ENCODE measurements around the gene ZRANB2.

DNA sequence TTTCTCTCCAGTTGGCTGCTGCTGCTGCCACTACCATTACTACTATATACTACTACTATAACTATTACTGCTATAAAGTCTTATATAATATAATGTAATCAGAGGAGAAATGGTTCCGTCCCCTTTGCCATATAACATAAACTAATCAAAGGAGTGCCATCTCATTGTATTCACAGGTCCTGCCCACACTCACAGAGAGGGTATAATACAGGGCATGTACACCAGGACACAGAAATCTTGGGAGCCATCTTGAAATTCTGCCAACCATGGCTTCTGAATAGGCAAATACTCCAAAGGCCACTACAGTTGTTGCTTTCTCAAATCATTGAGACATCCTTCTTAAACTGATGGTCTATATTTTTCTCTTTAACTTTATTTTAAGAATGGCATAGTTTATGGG is 6.9 kb upstream of the ZRANB2 start:
- TF ChIP-seq POLR2A (IDR thresholded peaks at IDR 0.05) = no peak
- TF ChIP-seq, protein P1, sequence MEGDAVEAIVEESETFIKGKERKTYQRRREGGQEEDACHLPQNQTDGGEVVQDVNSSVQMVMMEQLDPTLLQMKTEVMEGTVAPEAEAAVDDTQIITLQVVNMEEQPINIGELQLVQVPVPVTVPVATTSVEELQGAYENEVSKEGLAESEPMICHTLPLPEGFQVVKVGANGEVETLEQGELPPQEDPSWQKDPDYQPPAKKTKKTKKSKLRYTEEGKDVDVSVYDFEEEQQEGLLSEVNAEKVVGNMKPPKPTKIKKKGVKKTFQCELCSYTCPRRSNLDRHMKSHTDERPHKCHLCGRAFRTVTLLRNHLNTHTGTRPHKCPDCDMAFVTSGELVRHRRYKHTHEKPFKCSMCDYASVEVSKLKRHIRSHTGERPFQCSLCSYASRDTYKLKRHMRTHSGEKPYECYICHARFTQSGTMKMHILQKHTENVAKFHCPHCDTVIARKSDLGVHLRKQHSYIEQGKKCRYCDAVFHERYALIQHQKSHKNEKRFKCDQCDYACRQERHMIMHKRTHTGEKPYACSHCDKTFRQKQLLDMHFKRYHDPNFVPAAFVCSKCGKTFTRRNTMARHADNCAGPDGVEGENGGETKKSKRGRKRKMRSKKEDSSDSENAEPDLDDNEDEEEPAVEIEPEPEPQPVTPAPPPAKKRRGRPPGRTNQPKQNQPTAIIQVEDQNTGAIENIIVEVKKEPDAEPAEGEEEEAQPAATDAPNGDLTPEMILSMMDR (IDR thresholded peaks at IDR 0.05) = no peak

Data from lower leg skin (tissue), 3 donors.